ENCODE data around the gene TSPAN5. TPM values are rescaled to one million over a fixed set of nuclear protein-coding genes. Genes with fewer than 3 reads are reported as not detected.
"Not testable (repeated sequence)": the region's sequence is repeated elsewhere in the genome, so short reads cannot be mapped to it uniquely, and the experiment has no call there.

Gene TSPAN5
- total RNA-seq, 2 donors from 2014 or later = 1.8 to 2.0 TPM

DNA sequence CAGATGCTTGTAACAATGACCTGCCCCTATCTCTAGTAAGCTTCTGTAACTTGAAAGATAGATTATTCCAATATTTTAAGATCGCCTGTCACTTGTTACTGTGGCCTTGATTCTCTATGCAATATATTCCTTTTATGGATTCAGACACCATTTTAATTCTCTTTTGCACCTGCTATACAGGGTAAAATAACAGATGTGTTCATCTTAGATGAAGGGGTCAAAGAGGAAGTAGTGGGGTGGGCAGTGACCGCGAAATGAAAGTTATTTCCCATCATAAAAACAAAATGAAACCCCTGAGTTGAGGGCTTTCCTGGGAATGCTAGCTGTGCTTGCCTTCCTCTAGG is 175.9 kb downstream of the TSPAN5 start:
- H3K4me1 ChIP-seq = peaks cover 8% of the 10 kb centered on the region
- no peaks in the 10 kb centered on the region for H3K9me3 ChIP-seq
- WGBS, 2 donors = 79 to 89% methylated on average over 3 of the region's 3 CpGs
- DNase-seq (no peak), ATAC-seq (no peak)
- H3K36me3 ChIP-seq (replicated peaks in 1 of 2; ENCODE audit: insufficient read depth in 1 of 2, low read depth in 2 of 2) = no peaks in the 10 kb centered on the region
- intact Hi-C loops (cut with DNase I) = no loop called here
- TF ChIP-seq POLR2A (IDR thresholded peaks at IDR 0.05) (no peak), CTCF (IDR thresholded peaks at IDR 0.05) (no peak)
- H3K27ac ChIP-seq = no peak overlapping the region
- no peaks in the 10 kb centered on the region for H3K27me3 ChIP-seq
- no peak overlapping the region for H3K4me3 ChIP-seq

- H3K27me3 ChIP-seq = no peaks in the 10 kb centered on the region
- intact Hi-C loops (cut with DNase I) = no loop called here
- ATAC-seq (no peak), DNase-seq (peak; percentile 26 to 67 (median 53))
- H3K36me3 ChIP-seq (replicated peaks in 1 of 2; ENCODE audit: insufficient read depth in 1 of 2, low read depth in 2 of 2) = no peaks in the 10 kb centered on the region
- H3K4me1 ChIP-seq = peaks cover 8% of the 10 kb centered on the region
- TF ChIP-seq CTCF (IDR thresholded peaks at IDR 0.05) = no peak
- no peak for TF ChIP-seq POLR2A (IDR thresholded peaks at IDR 0.05)
- 13 to 27% methylated on average over 3 of the region's 3 CpGs for WGBS, 2 donors
- no peak overlapping the region for H3K27ac ChIP-seq
- H3K4me3 ChIP-seq = no peak overlapping the region
- H3K9me3 ChIP-seq = no peaks in the 10 kb centered on the region
These were observed 177.2 kb downstream of the TSPAN5 start for GRCh38 chr4:98481167-98481566.

GRCh38 chr4:98480535-98480934 is 177.9 kb downstream of the TSPAN5 start:
- intact Hi-C loops (cut with DNase I) = no loop called here
- peaks cover 8% of the 10 kb centered on the region for H3K4me1 ChIP-seq
- H3K27me3 ChIP-seq = no peaks in the 10 kb centered on the region
- no peak overlapping the region for H3K27ac ChIP-seq
- DNase-seq (no peak), ATAC-seq (no peak)
- 81 to 93% methylated on average over 4 to 5 of the region's 5 CpGs for WGBS, 2 donors
- no peaks in the 10 kb centered on the region for H3K9me3 ChIP-seq
- H3K36me3 ChIP-seq (replicated peaks in 1 of 2; ENCODE audit: insufficient read depth in 1 of 2, low read depth in 2 of 2) = no peaks in the 10 kb centered on the region
- no peak overlapping the region for H3K4me3 ChIP-seq
- TF ChIP-seq CTCF (IDR thresholded peaks at IDR 0.05) = no peak
- no peak for TF ChIP-seq POLR2A (IDR thresholded peaks at IDR 0.05)

DNA sequence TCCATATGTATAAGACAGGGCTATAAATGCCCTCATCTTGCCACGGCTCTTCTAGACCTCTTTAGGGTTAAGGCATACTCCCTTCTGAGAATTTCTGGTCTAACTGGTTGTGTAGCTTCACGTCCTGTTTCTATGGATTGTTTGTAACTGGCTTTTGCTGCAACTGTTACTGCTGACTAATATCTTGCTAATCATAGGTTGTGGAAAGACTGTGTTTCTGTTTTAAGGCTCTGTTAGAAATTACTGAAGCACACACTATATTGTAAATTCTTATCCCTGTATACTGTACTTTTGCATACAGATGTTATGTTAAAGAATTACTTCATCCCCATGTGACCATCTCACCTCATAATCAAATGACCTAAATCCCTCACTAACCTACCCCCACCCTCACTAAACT is 178.8 kb downstream of the TSPAN5 start:
- WGBS, 2 donors = 17 to 26% methylated on average over 2 of the region's 2 CpGs
- H3K27ac ChIP-seq; ATAC-seq; H3K4me3 ChIP-seq; H3K4me1 ChIP-seq; intact Hi-C loops (cut with DNase I); DNase-seq; H3K27me3 ChIP-seq; H3K9me3 ChIP-seq; H3K36me3 ChIP-seq (replicated peaks in 1 of 2; ENCODE audit: insufficient read depth in 1 of 2, low read depth in 2 of 2): not testable (repeated sequence)

GRCh38 chr4:98476891-98477290 is 181.5 kb downstream of the TSPAN5 start:
- H3K9me3 ChIP-seq = no peaks in the 10 kb centered on the region
- no peak for TF ChIP-seq CTCF (IDR thresholded peaks at IDR 0.05)
- no peak for TF ChIP-seq POLR2A (IDR thresholded peaks at IDR 0.05)
- no peaks in the 10 kb centered on the region for H3K27me3 ChIP-seq
- intact Hi-C loops (cut with DNase I) = no loop called here
- no peak for DNase-seq
- H3K36me3 ChIP-seq (replicated peaks in 1 of 2; ENCODE audit: insufficient read depth in 1 of 2, low read depth in 2 of 2) = no peaks in the 10 kb centered on the region
- no peak overlapping the region for H3K27ac ChIP-seq
- H3K4me1 ChIP-seq = peaks cover 8% of the 10 kb centered on the region
- H3K4me3 ChIP-seq = no peak overlapping the region
- WGBS, 2 donors = 86 to 95% methylated on average over 9 of the region's 9 CpGs
- ATAC-seq = no peak
